Measurements from ENCODE around the gene RPLP2. TPM values are rescaled to one million over a fixed set of nuclear protein-coding genes. Genes with fewer than 3 reads are reported as not detected.
A peak's percentile ranks its signal among the peaks of the same experiment; 100 is the strongest.

RPLP2 gene
- total RNA-seq, 1 experiment from 2014 or later, result 3,468 TPM

DNA sequence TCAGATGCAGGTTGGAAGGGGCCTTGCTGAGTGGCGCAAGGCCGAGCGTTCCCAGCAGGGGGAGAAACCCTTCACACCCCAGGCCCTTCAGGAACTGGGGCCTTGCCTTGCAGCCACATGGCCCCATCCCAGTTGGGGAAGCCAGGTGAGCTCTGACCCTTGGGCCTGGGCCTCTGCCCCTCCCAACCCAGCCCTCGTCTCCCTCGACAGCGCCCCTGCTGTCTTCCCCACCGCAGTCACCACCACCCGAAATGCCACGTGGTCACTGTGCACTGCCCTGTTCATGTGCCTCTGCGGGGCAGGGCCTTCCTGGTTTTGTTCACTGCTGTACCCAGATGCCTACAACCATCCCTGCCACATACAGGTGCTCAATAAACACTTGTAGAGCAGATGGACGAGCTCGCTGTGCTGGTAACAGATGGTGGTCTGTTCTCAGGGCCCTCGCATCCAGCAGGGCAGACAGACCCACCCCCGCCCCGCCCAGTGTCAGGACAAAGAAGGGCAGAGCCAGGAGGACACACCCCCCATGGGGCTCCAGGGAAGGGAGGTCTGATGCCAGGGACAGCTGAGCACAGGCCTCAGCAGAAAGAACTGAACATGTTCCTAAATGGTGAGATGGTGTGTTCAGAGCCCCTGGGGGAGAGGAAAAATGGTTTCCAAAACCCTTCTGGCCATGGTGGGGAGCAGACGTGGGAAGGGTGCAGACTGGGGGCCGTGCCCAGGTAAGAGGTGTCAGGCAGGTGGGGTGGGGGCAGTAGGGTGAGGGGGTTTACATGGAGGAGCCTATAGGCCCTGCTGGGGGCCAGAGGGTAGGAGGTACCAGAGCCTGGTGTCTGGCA is 28.9 kb downstream of the RPLP2 start:
- BruUV-seq (replicated peaks), result TSS peak; percentile 52
- Histone ChIP-seq H3K36me3 (ENCODE audit: control insufficient read depth, insufficient read depth, low read length) (peaks cover 5% of the 10 kb centered on the region; the same call in 1 of the 2 replicates), H3K9me3 (ENCODE audit: control insufficient read depth, insufficient read depth, low read depth, low read length) (no peaks in the 10 kb centered on the region), H3K4me1 (ENCODE audit: control insufficient read depth, insufficient read depth, low read length) (peaks cover 66% of the 10 kb centered on the region), H3K4me3 (ENCODE audit: low read depth in 2 of 2, low read length in 2 of 2) (no peak overlapping the region; a peak in 1 of 4 replicates), H3K27me3 (ENCODE audit: control insufficient read depth, insufficient read depth, low read length) (no peaks in the 10 kb centered on the region), H3K27ac (ENCODE audit: low read length) (peak overlapping the region; percentile 92)
- TF ChIP-seq TCF7L2 (IDR thresholded peaks at IDR 0.05; ENCODE audit: low read depth, low read length) (0 out of 2 replicates have a peak, but pooled peaks have one; percentile 21), SIN3A (IDR thresholded peaks at IDR 0.05; ENCODE audit: borderline replicate concordance, insufficient read depth, low read depth, low read length) (peak; percentile 95), POLR2AphosphoS5 (IDR thresholded peaks at IDR 0.05; ENCODE audit: low read depth, low read length) (peak; percentile 78; the same call in 1 of the 2 replicates)
- TF ChIP-seq, protein P1, sequence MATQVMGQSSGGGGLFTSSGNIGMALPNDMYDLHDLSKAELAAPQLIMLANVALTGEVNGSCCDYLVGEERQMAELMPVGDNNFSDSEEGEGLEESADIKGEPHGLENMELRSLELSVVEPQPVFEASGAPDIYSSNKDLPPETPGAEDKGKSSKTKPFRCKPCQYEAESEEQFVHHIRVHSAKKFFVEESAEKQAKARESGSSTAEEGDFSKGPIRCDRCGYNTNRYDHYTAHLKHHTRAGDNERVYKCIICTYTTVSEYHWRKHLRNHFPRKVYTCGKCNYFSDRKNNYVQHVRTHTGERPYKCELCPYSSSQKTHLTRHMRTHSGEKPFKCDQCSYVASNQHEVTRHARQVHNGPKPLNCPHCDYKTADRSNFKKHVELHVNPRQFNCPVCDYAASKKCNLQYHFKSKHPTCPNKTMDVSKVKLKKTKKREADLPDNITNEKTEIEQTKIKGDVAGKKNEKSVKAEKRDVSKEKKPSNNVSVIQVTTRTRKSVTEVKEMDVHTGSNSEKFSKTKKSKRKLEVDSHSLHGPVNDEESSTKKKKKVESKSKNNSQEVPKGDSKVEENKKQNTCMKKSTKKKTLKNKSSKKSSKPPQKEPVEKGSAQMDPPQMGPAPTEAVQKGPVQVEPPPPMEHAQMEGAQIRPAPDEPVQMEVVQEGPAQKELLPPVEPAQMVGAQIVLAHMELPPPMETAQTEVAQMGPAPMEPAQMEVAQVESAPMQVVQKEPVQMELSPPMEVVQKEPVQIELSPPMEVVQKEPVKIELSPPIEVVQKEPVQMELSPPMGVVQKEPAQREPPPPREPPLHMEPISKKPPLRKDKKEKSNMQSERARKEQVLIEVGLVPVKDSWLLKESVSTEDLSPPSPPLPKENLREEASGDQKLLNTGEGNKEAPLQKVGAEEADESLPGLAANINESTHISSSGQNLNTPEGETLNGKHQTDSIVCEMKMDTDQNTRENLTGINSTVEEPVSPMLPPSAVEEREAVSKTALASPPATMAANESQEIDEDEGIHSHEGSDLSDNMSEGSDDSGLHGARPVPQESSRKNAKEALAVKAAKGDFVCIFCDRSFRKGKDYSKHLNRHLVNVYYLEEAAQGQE (IDR thresholded peaks at IDR 0.05; ENCODE audit: insufficient read depth in 1 of 2, low read depth in 2 of 2, low read length in 1 of 2), result no peak
- TF ChIP-seq, protein P2, sequence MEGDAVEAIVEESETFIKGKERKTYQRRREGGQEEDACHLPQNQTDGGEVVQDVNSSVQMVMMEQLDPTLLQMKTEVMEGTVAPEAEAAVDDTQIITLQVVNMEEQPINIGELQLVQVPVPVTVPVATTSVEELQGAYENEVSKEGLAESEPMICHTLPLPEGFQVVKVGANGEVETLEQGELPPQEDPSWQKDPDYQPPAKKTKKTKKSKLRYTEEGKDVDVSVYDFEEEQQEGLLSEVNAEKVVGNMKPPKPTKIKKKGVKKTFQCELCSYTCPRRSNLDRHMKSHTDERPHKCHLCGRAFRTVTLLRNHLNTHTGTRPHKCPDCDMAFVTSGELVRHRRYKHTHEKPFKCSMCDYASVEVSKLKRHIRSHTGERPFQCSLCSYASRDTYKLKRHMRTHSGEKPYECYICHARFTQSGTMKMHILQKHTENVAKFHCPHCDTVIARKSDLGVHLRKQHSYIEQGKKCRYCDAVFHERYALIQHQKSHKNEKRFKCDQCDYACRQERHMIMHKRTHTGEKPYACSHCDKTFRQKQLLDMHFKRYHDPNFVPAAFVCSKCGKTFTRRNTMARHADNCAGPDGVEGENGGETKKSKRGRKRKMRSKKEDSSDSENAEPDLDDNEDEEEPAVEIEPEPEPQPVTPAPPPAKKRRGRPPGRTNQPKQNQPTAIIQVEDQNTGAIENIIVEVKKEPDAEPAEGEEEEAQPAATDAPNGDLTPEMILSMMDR (IDR thresholded peaks at IDR 0.05), result peak; percentile 91
- DNase-seq (ENCODE audit: low read depth, low spot score) (no peak), ATAC-seq (peak; percentile 44)
- POLR2A ChIA-PET, result no interaction called here
- in situ Hi-C loops (cut with HindIII; ENCODE audit: low pct_unique_long_range_greater_than_20kb, low sequenced_read_pairs), result no loop called here
- intact Hi-C loops (cut with micrococcal nuclease; ENCODE audit: unreplicated experiment), result no loop called here
- CTCF ChIA-PET, result interaction anchor here (1.3 kb wide), 1 partner anchor 18 kb away, joined by 3 read pairs; no protein-coding TSS in a partner anchor

DNA sequence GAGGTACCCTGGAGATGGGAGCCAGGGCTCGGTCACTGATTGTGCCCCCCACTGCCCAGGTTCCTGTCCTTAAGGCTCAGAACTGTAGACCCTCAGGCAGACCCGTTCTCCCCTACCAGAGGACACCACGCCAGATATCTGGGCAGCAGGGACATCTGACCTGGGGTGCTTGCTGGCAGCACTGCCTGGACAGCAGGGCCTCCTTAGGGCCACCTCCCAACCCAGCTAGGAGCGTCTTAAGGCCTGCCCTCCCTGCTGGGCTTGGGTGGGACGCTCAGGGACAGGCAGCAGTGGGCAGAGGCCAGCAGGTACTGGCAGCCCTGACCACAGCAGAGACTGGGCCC is 29.5 kb downstream of the RPLP2 start:
- BruUV-seq (replicated peaks), result no TSS peak
- TF ChIP-seq POLR2AphosphoS5 (IDR thresholded peaks at IDR 0.05; ENCODE audit: low read depth, low read length), result peak; percentile 89
- TF ChIP-seq SIN3A (IDR thresholded peaks at IDR 0.05; ENCODE audit: borderline replicate concordance, insufficient read depth, low read depth, low read length), result peak; percentile 86
- TF ChIP-seq, protein P1 (IDR thresholded peaks at IDR 0.05; ENCODE audit: insufficient read depth in 1 of 2, low read depth in 2 of 2, low read length in 1 of 2), result no peak
- TF ChIP-seq, protein P2 (IDR thresholded peaks at IDR 0.05), result no peak
- TF ChIP-seq TCF7L2 (IDR thresholded peaks at IDR 0.05; ENCODE audit: low read depth, low read length), result no peak
- Histone ChIP-seq H3K36me3 (ENCODE audit: control insufficient read depth, insufficient read depth, low read length) (peaks cover 5% of the 10 kb centered on the region; the same call in 1 of the 2 replicates), H3K4me3 (ENCODE audit: low read depth in 2 of 2, low read length in 2 of 2) (no peak overlapping the region; a peak in 1 of 4 replicates), H3K27ac (ENCODE audit: low read length) (peak overlapping the region; percentile 92), H3K9me3 (ENCODE audit: control insufficient read depth, insufficient read depth, low read depth, low read length) (no peaks in the 10 kb centered on the region), H3K27me3 (ENCODE audit: control insufficient read depth, insufficient read depth, low read length) (no peaks in the 10 kb centered on the region), H3K4me1 (ENCODE audit: control insufficient read depth, insufficient read depth, low read length) (peaks cover 71% of the 10 kb centered on the region)
- CTCF ChIA-PET, result interaction anchor here (1.3 kb wide), 1 partner anchor 19 kb away, joined by 3 read pairs; no protein-coding TSS in a partner anchor
- POLR2A ChIA-PET, result no interaction called here
- ATAC-seq, result no peak
- intact Hi-C loops (cut with micrococcal nuclease; ENCODE audit: unreplicated experiment) (no loop called here), in situ Hi-C loops (cut with HindIII; ENCODE audit: low pct_unique_long_range_greater_than_20kb, low sequenced_read_pairs) (no loop called here)
- no peak for DNase-seq (ENCODE audit: low read depth, low spot score)
